HG03457 (cell line): ENCODE measurements around the gene INPP4B.

Experiments
- ATAC-seq: cut with Tn5 transposase; IDR thresholded peaks from one replicate; pipeline ENCODE4 v1.9.1; 2021; ENCODE audit warnings: moderate number of reproducible peaks; ENCODE audit not compliant: unreplicated experiment

Gene INPP4B

GRCh38 chr4:142741995-142742394 lies 104.1 kb downstream of the INPP4B start:
- ATAC-seq, result no peak

GRCh38 chr4:142728233-142728632 lies 117.9 kb downstream of the INPP4B start:
- no peak for ATAC-seq

- ATAC-seq, result no peak
Observed at GRCh38 chr4:142727149-142727548, 119.0 kb downstream of the INPP4B start.

GRCh38 chr4:142725886-142726285 lies 120.2 kb downstream of the INPP4B start:
- ATAC-seq, result no peak

- ATAC-seq, result no peak
Observed at GRCh38 chr4:142721187-142721586, 124.9 kb downstream of the INPP4B start.

GRCh38 chr4:142719854-142720541 lies 126.1 kb downstream of the INPP4B start:
- no peak for ATAC-seq

DNA sequence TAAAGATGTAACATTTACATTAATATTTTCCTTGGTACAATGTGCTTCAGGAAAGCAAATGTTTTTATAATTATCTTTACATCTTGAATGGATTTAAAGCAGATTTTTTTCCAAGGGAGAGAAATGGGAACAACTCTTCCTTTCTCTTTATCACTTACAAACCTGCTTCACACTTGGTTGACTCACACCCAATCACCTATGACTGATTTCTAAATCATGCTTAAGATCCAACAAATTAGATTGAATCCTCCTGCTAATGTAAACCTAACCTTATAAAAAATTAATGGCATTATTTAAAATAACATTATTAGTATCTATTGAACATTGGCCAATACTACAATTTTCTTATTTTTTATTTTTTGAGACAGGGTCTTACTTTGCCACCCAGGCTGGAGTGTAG lies 127.1 kb downstream of the INPP4B start:
- ATAC-seq, result no peak

DNA sequence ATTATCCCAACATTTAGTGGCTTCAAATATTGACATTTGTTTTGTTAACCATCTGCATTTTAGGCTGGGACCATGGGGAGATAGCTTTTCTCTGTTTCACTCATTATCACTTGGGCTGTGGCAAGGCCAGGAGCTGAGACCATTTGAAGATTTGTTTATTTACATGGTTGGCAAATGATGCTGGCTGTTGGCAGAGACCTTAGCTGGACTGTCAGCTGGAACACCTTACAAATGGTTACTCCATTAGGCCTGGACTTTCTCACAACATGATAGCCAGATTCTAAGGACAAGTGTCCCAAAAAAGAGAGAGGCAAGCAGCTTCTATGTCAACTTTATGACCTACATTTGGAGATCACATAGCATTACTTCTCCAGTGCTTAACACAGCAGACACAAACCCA lies 130.4 kb downstream of the INPP4B start:
- ATAC-seq, result no peak

DNA sequence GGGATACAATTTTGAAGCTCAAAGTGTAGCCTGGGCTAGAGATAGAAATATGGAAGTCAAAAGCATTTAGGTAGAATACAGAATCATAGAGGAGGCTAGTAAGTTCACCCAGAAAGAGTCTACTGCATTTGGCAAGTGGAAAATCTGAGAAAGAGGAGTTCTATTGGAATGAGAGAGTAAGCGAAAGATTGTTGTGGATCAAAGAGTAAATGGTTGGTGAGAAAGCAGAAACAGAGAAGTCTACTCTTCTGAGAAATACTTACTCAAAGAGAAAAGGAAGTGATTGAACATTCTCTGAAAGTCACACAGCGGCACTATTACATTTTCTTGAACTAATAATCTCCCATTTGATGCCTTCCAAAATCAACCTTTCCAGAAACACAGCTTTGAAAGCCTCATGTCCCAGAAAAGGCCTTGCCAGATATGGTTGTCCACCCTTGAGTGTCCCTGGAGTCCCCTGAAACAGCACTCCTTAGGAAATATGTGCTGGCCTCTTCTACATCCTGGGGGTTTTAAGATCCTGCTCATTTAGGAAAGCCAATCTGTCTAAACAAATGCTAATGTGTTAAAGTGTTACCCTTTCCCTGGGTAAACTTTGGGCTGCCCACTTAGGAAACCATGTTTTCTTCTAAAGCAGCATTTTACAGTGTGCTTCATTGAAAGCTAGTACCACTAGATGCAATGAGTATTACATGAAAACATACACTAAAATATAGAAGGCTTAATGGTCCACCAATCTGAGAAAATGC lies 132.6 kb downstream of the INPP4B start:
- ATAC-seq, result no peak

- no peak for ATAC-seq
Observed at GRCh38 chr4:142708231-142708630, 137.9 kb downstream of the INPP4B start.

- ATAC-seq, result no peak
Observed at GRCh38 chr4:142707401-142707800, 138.7 kb downstream of the INPP4B start.

DNA sequence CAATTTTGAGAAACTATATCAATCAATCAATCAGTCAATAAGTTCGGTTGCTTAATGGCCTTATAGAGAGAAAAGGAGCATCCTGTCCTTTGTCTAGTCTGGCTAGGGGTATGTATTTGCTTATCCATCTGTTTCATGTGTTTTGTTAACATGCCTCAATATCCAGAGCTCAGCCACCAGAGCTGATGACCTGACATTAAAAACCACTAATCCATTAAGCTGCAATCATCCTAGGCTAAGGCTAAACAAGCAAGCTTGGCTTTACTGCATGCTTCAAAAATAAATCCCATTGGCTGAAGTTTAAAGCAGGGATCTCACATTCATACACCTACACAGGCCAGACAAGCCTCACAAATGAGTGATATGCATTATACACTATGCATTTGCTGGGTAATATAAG lies 139.7 kb downstream of the INPP4B start:
- no peak for ATAC-seq

DNA sequence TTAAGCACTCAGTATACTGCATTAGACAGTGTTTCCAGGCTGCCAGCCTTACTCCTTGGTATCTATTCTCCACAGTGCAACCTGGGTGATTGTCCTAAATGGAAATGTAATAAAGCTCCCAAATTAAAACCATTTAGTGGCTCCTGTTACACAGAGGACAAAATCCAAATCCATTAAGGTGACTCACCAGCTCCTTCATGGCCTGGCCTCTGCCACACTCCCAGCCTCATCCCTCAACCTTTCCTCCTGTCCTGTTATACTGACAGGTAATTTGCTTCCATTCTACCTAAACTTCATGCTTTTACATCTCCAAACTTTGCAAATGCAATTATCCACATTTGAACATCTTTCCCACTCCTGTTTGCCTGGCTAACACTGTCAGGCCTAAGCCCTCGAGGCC lies 140.3 kb downstream of the INPP4B start:
- ATAC-seq, result no peak

DNA sequence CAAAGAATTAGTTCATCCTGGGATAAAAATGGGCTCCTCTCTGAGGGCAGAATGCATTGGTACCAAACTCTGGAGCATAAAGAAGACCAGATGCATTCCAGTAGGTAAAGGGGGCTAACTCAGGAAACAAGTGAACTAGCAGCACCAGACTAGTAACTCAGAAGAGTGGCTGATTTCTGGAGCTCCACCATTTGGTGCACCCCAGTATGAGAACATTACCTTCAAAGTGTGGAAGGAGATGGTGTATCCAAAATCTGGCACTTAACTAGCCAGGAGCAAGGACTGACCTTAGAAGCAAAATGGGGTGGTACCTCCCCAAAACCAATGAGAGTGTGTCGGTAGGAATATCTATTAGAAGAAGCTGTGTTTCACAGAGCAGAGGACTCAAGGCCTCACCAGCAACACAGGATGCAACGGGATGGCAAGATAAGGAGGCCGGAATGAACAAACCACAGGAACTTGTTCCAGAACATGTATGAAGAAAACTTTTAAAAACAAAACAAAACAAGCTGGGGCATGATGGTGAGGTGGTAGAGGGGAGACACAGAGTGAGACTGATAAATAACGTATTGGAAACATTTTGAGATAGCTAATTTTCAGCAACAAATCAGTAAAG lies 142.3 kb downstream of the INPP4B start:
- ATAC-seq, result no peak

DNA sequence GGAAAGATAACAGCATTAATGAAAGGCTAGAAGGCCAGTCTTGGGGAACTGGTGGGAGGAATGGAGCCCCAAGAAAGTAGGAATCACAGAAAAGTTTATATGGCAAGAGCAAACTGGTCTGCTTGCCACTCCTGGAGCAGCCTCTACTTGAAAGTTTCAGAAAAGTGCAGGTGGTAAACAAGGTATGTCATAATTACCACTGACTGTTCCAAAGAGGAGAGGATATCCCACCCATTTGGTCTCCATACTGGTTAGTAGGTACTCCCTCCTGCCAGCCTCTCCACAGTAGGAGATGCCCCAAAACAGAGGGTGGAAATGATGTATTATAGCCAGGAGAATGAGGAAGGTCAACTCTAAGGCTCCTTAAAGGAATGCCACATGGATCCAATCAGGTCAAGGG lies 145.1 kb downstream of the INPP4B start:
- no peak for ATAC-seq

- ATAC-seq, result no peak
Observed at GRCh38 chr4:142700531-142700930, 145.6 kb downstream of the INPP4B start.

GRCh38 chr4:142698552-142698951 lies 147.5 kb downstream of the INPP4B start:
- no peak for ATAC-seq

GRCh38 chr4:142697928-142698327 lies 148.2 kb downstream of the INPP4B start:
- no peak for ATAC-seq

GRCh38 chr4:142697320-142697719 lies 148.8 kb downstream of the INPP4B start:
- no peak for ATAC-seq

DNA sequence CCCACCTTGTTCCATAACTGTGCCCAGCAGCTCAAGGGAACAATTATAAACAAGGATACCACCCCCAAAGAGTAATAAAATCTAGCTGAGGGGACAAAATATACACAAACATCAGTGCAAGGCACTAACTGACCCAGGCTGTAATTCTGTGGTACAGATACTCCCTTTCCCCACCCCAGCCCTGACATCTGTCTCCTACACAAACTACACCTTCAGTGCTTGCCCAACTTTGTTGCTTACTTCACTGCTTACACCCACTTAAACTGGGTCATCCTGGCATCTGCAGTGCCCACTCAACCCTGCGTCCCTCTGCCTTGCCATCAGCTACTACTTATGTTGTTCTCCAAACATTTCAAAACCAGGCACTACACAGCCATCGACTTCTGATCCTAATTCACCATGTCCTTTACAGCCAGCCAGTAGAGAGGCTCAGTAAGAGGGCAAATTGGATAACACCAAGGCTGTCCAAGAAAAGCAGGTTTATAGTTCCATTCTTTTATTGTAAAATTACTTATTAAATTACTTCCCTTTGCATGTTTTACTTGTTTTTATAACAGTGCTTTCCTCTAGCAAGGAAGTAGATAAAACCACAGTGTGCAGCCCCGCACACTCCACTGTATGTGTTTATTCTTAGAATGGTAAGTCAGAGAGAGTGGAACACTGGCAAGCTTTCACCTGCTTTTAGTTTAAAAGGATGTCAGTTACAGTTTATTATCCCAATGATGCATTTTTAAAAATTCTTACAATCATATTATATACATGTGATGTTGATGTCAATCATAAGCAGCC lies 149.6 kb downstream of the INPP4B start:
- no peak for ATAC-seq

DNA sequence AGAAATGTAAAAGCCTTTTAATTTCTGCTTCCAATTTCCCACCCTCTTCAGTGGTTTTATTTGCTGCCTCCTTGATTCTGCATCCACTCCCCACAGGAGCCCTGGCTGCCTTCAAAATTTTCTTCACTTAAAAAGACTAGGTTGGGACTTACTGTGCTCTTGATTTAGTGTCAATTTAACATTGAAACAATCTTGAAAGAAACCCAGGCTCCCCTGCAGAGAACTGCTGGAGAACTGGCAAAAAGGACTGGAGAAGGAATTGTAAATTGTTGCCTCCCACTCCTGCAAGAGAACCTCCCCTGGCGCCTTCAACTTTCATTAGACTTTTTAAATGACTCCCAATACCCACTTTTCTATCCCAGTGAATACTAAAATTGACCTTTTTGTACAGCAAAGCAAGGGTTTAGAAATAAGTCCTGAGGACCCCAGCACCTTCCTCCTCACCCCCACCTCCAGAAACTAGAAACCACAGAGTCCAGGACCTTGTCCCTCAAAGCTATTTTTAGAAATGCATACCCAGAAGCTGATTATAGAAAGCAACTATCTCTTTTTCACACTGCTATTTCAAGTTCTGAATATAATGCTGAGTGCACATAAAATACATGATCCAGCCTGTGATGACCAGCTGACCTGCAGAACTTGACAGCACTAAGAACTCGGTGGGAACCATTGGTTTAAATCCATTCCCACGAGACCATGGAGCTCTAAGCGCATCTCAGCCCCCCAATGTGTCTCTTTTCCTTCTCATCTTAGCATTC lies 155.5 kb downstream of the INPP4B start:
- ATAC-seq, result no peak
